ENCODE results near the gene YPEL3.

DNA sequence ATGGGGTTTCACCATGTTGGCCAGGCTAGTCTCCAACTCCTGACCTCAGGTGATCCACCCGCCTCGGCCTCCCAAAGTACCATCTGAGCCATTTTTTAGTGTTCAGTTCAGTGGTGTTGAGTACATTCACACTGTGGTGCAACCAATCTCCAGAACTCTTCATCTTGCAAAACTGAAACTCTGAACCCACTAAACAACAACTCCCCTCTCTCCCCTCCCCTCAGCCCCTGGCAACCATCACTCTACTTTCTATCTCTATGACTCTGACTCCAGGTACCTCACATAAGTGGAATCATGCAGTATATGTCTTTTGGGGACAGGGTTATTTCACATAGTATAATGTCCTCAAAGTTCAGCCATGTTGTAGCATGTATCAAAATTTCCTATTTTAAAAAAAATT, 45.7 kb upstream of the YPEL3 start:
- TF ChIP-seq, protein P1, sequence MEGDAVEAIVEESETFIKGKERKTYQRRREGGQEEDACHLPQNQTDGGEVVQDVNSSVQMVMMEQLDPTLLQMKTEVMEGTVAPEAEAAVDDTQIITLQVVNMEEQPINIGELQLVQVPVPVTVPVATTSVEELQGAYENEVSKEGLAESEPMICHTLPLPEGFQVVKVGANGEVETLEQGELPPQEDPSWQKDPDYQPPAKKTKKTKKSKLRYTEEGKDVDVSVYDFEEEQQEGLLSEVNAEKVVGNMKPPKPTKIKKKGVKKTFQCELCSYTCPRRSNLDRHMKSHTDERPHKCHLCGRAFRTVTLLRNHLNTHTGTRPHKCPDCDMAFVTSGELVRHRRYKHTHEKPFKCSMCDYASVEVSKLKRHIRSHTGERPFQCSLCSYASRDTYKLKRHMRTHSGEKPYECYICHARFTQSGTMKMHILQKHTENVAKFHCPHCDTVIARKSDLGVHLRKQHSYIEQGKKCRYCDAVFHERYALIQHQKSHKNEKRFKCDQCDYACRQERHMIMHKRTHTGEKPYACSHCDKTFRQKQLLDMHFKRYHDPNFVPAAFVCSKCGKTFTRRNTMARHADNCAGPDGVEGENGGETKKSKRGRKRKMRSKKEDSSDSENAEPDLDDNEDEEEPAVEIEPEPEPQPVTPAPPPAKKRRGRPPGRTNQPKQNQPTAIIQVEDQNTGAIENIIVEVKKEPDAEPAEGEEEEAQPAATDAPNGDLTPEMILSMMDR (IDR thresholded peaks at IDR 0.05): no peak
- TF ChIP-seq POLR2A (IDR thresholded peaks at IDR 0.05): no peak
